ENCODE data around the gene SFMBT1.

DNA sequence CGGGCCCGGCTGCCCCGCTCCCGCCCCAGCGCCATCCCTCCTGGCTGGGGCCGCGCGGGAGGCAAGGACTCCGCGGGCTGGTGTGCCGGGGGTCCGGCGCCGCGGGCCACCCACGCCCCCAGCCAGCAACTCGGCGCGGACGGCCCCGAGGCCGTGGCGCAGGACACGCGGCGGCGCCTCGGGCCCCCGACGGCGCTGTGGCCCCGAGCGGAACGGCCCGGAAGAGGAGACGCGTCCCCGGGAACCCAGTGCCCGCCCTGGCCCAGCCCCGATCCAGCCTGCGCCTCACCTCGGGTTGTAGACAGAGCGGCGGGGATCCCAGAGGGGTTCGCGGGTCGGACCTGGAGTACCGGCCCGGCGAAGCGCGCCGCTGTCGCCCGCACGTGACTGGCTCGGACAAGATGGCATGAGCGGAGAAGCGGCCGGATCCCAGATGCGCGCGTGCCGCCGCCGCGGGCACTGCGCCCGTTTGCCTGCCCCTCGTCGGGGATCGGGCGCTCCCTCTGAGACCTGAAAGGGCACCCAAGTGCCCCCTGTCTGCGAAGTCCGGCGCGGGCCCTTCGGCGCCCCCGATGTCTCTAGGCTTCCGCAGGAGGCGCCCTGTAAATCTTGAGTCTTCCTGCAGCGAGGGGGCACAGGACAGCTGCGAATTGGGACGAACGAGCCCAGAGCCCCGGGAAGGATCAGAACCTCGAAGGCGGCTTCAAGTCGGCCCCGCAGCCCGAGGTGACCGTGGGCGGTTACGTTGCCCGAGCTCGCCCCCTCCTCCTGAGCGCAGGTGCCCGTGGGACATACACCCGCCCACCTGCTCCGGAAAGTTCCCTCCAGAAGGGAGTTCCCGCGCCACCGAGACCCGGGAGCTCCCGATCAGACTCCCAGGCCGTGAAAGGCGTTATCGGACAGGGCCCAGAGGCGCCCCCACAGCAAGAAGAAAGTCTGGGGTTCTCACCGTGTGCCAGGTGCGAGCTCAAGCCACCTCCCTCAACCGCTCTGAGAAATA, 598 bp upstream of the SFMBT1 start:
- TF ChIP-seq, protein P1, sequence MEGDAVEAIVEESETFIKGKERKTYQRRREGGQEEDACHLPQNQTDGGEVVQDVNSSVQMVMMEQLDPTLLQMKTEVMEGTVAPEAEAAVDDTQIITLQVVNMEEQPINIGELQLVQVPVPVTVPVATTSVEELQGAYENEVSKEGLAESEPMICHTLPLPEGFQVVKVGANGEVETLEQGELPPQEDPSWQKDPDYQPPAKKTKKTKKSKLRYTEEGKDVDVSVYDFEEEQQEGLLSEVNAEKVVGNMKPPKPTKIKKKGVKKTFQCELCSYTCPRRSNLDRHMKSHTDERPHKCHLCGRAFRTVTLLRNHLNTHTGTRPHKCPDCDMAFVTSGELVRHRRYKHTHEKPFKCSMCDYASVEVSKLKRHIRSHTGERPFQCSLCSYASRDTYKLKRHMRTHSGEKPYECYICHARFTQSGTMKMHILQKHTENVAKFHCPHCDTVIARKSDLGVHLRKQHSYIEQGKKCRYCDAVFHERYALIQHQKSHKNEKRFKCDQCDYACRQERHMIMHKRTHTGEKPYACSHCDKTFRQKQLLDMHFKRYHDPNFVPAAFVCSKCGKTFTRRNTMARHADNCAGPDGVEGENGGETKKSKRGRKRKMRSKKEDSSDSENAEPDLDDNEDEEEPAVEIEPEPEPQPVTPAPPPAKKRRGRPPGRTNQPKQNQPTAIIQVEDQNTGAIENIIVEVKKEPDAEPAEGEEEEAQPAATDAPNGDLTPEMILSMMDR (conservative IDR thresholded peaks at IDR 0.05; ENCODE audit: low read depth, low read length) = no peak
- TF ChIP-seq EZH2 (IDR thresholded peaks at IDR 0.05; ENCODE audit: borderline replicate concordance, low read depth, low read length, poor library complexity, severe bottlenecking) = no peak
